ENCODE data around the gene WNT8B. TPM values are rescaled to one million over a fixed set of nuclear protein-coding genes. Genes with fewer than 3 reads are reported as not detected.

Gene WNT8B
- polyA plus RNA-seq, 1 donor (not counting 4 experiments of a cell fraction or from before 2014, with no cell fraction given): not detected

DNA sequence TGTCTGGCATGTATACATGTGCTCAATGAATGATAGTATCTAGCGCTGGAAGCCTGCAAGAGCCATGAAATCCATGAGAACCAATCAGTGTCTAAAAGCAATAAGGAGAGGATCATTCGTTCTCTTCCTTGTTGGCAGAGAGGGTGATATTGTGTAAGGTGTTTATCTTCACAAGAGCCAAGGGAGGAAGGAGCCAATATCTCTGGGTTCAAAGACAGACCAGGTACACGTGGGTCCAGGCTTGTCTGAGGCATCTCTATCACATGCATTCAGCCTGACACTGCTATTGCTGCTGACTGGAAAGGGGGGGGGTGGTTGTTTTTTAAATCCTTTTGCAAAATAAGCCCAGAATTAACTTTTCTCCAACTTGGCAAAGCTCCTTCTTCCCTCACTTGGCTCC, 52.8 kb downstream of the WNT8B start:
- Histone ChIP-seq H3K27me3 (ENCODE audit: control insufficient read depth, extremely low read depth, insufficient read depth, low read length) (no peaks in the 10 kb centered on the region), H3K4me3 (ENCODE audit: control insufficient read depth in 2 of 3, extremely low read depth in 1 of 3, insufficient read depth in 2 of 3, low read depth in 1 of 3, low read length in 3 of 3) (no peak overlapping the region), H2AFZ (ENCODE audit: control insufficient read depth, low read length) (no peak overlapping the region), H3K36me3 (ENCODE audit: control insufficient read depth in 2 of 2, extremely low read depth in 1 of 2, insufficient read depth in 2 of 2, low read length in 2 of 2) (no peaks in the 10 kb centered on the region), H4K20me1 (ENCODE audit: control insufficient read depth, extremely low read depth, insufficient read depth, low read length) (no peaks in the 10 kb centered on the region), H3K9me3 (ENCODE audit: control insufficient read depth, low read depth, low read length) (no peaks in the 10 kb centered on the region), H3K4me2 (ENCODE audit: control insufficient read depth, extremely low read depth, insufficient read depth, low read depth, low read length) (no peak overlapping the region), H3K9ac (ENCODE audit: control insufficient read depth, extremely low read depth, insufficient read depth, low read length) (no peak overlapping the region), H3K27ac (ENCODE audit: control insufficient read depth, insufficient read depth, low read length) (no peak overlapping the region), H3K79me2 (ENCODE audit: control insufficient read depth, insufficient read depth, low read length) (no peaks in the 10 kb centered on the region), H3K9me1 (ENCODE audit: control insufficient read depth, extremely low read depth, insufficient read depth, low read length) (no peaks in the 10 kb centered on the region), H3K4me1 (ENCODE audit: control insufficient read depth, extremely low read depth, insufficient read depth, low read length) (peaks cover 1% of the 10 kb centered on the region)
- no peak for FAIRE-seq
- dilution Hi-C loops (cut with MboI; ENCODE audit: extremely low pct_ligation_motif_present, low sequenced_read_pairs): no loop called here
- TF ChIP-seq, protein P1, sequence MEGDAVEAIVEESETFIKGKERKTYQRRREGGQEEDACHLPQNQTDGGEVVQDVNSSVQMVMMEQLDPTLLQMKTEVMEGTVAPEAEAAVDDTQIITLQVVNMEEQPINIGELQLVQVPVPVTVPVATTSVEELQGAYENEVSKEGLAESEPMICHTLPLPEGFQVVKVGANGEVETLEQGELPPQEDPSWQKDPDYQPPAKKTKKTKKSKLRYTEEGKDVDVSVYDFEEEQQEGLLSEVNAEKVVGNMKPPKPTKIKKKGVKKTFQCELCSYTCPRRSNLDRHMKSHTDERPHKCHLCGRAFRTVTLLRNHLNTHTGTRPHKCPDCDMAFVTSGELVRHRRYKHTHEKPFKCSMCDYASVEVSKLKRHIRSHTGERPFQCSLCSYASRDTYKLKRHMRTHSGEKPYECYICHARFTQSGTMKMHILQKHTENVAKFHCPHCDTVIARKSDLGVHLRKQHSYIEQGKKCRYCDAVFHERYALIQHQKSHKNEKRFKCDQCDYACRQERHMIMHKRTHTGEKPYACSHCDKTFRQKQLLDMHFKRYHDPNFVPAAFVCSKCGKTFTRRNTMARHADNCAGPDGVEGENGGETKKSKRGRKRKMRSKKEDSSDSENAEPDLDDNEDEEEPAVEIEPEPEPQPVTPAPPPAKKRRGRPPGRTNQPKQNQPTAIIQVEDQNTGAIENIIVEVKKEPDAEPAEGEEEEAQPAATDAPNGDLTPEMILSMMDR (optimal IDR thresholded peaks at IDR 0.05 in 1 of 3, IDR thresholded peaks at IDR 0.05 in 1 of 3, conservative IDR thresholded peaks at IDR 0.05 in 1 of 3; ENCODE audit: extremely low read depth in 1 of 3, insufficient read depth in 2 of 3, low read length in 3 of 3): no peak
- TF ChIP-seq EZH2 (IDR thresholded peaks at IDR 0.05; ENCODE audit: low read length): no peak
- no peak for DNase-seq (ENCODE audit: low read depth, low spot score)

DNA sequence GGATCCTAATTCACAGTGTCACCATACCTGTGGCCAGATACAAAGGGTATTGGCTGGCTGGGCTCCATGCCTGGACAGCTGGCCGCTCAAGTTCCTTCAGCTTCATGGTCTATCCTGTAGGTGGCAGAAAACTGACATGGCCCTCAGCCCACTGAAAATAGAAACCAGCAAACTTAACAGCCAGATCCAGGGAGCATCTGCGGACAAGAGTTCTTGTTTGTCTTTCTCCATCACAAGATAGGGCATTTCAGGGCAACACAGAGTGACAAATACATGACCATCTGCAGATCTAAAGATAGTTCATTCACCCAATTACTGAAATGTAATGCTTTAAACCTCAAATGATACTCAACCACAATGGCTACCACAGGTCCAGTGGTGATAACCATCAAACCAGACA, 54.0 kb downstream of the WNT8B start:
- FAIRE-seq: no peak
- dilution Hi-C loops (cut with MboI; ENCODE audit: extremely low pct_ligation_motif_present, low sequenced_read_pairs): no loop called here
- H2AFZ ChIP-seq (ENCODE audit: control insufficient read depth, low read length): no peak overlapping the region

More for the DNA sequence above, 54.0 kb downstream of the WNT8B start:
- H3K36me3 ChIP-seq (ENCODE audit: control insufficient read depth in 2 of 2, extremely low read depth in 1 of 2, insufficient read depth in 2 of 2, low read length in 2 of 2): no peaks in the 10 kb centered on the region
- no peak overlapping the region for H3K4me2 ChIP-seq (ENCODE audit: control insufficient read depth, extremely low read depth, insufficient read depth, low read depth, low read length)
- H3K27me3 ChIP-seq (ENCODE audit: control insufficient read depth, extremely low read depth, insufficient read depth, low read length): no peaks in the 10 kb centered on the region
- no peaks in the 10 kb centered on the region for H3K79me2 ChIP-seq (ENCODE audit: control insufficient read depth, insufficient read depth, low read length)
- H4K20me1 ChIP-seq (ENCODE audit: control insufficient read depth, extremely low read depth, insufficient read depth, low read length): no peaks in the 10 kb centered on the region
- no peak for DNase-seq (ENCODE audit: low read depth, low spot score)
- TF ChIP-seq, protein P1 (optimal IDR thresholded peaks at IDR 0.05 in 1 of 3, IDR thresholded peaks at IDR 0.05 in 1 of 3, conservative IDR thresholded peaks at IDR 0.05 in 1 of 3; ENCODE audit: extremely low read depth in 1 of 3, insufficient read depth in 2 of 3, low read length in 3 of 3): no peak
- no peak for TF ChIP-seq EZH2 (IDR thresholded peaks at IDR 0.05; ENCODE audit: low read length)
- no peak overlapping the region for H3K27ac ChIP-seq (ENCODE audit: control insufficient read depth, insufficient read depth, low read length)
- no peak overlapping the region for H3K9ac ChIP-seq (ENCODE audit: control insufficient read depth, extremely low read depth, insufficient read depth, low read length)
- no peaks in the 10 kb centered on the region for H3K9me3 ChIP-seq (ENCODE audit: control insufficient read depth, low read depth, low read length)
- H3K9me1 ChIP-seq (ENCODE audit: control insufficient read depth, extremely low read depth, insufficient read depth, low read length): no peaks in the 10 kb centered on the region
- no peak overlapping the region for H3K4me3 ChIP-seq (ENCODE audit: control insufficient read depth in 2 of 3, extremely low read depth in 1 of 3, insufficient read depth in 2 of 3, low read depth in 1 of 3, low read length in 3 of 3)
- H3K4me1 ChIP-seq (ENCODE audit: control insufficient read depth, extremely low read depth, insufficient read depth, low read length): no peaks in the 10 kb centered on the region

All from keratinocyte (primary cell).